GM21576 (cell line): ENCODE measurements around the gene MERTK.

Source experiments
- ATAC-seq: cut with Tn5 transposase; IDR thresholded peaks from one replicate; pipeline ENCODE4 v1.9.1; 2021; ENCODE audit warnings: mild to moderate bottlenecking, moderate library complexity; ENCODE audit not compliant: unreplicated experiment

MERTK gene

DNA sequence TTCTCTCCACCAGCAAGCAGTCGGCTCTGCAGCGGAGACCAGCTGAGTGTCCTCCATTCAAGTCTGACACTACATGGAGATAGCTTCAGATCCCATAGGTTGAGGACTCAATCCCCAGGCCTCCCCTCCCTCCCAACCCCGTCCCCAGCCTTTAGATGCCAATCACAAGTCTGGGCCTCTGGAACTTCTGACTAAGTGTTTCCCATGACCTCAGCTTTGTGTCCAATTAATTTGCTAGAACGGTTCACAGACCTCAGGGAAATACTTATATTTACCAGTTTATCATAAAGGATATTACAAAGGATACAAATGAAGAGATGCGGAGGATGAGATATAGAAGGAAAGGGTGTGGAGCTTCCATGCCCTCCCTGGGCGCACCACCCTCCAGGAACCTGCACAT, 77.4 kb downstream of the MERTK start:
- no peak for ATAC-seq

DNA sequence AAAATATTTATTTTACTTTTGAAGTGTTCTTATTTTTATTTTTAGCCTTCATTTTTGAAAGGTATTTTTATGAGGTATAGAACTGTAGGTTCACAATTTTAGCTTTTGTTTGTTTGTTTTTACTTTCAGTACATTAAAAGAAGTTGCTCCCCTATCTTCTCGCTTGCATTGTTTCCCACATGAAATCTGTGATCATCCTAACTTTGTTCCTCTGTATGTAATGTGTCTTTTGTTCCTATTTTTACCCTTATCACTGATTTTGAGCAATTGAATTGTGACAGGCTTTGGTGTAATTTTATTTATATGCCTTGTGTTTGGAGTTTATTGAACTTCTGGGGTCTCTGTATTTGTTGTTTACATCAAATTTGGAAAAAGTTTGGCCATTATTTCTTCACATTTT, 78.8 kb downstream of the MERTK start:
- no peak for ATAC-seq

DNA sequence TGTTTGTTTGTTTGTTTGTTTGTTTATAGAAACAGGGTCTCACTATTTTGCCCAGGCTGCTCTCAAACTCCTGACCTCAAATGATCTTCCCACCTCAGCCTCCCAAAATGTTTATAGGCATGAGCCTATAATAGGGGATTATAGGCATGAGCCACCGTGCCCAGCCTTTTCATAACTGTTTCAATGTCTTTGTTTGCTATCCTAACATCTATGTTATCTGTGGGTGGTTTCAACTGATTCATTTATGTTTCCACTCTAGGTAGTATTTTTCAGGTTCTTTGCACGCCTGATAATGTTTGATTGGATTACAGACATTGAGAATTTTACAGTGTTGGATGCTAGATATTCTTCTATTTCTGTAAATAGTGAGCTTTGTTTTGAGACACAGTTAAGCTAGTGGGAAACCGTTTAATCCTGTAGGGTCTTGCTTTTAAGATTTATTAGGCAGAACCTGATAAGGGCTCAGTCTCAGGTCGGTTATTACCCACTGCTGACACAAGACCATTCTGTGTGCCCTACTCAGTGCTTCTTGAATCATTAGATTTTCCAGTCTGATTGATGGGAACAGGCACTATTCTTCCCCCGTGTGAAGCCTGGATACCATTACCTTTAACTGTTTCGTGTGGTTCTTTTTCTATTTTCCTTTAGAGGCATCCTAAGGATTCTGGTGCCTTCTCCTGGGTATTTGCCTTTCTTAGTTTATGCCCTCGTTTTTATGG, 80.2 kb downstream of the MERTK start:
- ATAC-seq, result no peak

DNA sequence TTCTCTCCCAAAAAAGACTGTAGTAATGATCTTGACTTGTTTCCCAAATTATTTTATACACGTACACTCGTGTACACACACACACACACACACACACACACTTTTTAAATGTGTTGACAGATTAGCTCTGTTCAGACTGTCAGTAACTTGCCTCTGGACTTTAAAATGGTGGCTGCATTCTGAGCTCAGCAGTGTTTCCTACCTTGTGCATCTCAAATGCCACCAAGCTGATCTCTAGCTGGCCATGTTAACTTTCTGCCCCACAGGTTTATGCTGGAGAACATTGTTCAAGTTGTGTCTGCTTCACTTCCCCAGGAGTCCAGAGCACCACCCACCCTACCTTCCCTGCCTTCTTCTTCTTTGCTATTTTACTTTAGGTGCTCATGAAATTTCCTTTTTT, 83.3 kb downstream of the MERTK start:
- no peak for ATAC-seq

DNA sequence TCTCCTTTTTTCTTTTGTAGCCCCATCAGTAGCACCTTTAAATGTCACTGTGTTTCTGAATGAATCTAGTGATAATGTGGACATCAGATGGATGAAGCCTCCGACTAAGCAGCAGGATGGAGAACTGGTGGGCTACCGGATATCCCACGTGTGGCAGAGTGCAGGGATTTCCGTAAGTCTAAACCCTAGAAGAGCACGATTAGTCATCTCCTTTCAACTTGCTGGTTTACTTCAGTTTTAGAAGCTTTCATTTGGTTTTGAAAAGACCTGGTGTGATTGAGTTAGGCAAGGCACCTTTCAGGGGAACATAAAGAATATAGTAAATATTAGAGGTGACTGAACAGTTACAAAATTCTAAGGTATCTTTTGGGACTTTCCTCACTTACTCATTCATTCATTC, 84.4 kb downstream of the MERTK start:
- no peak for ATAC-seq

DNA sequence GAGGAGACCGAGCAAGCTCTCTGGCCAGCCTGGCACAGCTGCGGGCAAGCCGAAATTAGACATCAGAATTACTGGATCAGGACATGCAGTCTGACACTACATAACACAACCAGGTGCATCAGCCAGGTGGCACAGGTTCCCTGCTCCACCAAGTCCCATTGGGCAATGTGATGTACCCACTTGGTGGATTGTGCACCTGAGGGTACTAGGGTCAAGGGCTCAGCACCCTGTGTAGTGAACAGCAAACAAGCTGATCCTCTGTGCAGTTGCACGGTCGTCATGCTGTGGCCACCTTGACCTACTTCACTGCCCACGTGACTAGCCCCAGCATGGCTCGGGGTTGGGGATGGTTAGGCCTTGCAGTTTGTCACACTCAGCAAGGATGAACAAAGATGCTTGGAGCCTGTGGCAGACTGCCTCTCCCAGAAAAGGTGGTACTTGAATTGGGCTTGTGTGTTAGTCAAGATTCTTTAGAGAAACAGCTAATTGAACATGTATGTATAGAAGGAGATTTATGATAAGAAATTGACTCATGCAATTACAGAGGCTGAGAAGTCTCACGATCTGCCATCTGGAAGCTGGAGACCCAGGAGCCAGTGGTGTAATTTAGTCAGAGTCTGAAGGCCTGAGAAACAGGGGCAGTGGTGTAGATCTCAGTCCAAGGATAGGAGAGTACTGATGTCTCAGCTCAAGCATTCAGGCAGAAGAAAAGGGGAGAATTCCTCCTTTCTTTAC, 85.2 kb downstream of the MERTK start:
- no peak for ATAC-seq

DNA sequence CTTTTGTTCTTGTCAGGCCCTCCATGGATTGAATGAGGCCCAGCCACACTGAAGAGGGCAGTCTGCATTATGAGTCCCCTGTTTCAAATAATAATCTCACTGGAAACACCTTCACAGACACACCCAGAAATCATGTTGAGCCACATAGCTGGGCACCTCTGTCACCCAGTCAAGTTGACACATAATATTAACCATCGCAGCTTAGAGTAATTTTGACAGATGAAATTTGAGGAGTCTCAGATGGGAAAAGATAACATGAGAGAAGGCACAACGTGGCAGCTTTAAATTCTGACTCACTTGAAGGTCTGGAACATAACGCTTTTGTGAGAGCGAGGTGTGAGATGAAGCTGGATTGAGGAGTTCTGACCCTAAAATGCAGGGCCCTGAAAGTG, 85.8 kb downstream of the MERTK start:
- no peak for ATAC-seq

DNA sequence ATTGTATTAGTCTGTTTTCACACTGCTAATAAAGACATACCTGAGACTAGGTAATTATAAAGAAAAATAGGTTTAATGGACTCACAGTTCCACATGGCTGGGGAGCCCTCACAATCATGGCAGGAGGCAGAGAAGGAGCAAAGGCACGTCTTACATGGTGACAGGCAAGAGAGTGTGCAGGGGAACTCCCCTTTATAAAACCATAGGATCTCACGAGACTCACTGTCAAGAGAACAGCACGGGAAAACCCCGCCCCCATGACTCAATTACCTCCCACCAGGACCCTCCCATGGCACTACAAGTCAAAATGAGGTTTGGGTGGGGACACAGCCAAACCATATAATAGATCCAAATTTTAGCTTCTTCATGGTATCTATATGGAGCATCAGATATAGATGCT, 87.1 kb downstream of the MERTK start:
- ATAC-seq, result no peak

DNA sequence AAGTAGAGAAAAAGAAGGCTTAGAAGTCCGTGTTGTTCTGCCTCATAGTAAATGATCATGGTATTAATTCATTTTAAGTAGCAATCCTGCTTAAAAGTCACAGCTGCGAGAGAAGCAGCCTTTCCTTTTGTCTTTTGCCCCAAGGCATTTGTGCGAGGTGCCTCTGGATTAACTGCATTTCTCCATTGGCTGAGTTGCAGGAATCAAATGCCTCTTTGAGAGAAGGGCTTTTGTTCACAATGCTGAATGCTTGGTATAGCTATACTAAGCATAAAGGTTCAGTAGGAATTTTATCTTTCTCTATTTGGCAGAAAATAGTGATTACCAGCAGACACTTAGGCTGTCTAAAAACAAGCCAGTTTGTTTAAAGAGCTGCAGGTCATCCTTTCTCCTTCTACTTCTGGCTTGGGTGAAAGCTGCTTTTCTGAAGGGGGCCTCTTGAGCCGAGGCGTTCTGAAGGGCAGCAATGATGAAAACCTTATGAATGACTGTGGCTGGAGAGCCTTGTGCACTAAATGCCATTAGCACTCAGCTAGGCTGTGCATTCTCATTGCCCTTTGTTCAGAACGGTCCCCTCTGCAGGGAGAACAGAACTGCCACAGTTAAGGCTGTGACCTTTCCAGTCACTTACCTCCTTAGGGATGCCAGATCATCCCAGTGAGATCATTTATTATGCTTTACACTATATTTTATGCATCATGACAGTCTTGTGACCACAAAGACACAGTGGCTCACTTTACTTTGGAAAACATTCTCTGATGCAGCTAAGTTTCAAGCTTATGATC, 87.9 kb downstream of the MERTK start:
- no peak for ATAC-seq

DNA sequence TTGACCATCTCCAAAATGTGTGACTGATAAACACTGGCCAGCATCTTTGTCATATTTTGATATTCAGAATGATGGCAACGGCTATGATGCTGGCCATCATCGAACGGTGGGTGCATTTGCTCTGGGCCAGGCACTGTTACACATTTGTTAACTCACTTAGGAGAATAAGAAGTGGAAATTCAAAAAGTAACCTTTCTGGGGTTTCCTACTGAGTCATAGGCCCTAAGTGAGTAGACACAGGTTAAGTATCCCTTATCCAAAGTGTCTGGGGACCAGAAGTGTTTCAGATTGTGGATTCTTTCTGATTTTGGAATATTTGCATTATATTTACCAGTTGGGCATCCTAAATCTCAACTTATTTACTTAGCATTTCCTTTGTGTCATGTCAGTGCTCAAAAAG, 92.0 kb downstream of the MERTK start:
- no peak for ATAC-seq

DNA sequence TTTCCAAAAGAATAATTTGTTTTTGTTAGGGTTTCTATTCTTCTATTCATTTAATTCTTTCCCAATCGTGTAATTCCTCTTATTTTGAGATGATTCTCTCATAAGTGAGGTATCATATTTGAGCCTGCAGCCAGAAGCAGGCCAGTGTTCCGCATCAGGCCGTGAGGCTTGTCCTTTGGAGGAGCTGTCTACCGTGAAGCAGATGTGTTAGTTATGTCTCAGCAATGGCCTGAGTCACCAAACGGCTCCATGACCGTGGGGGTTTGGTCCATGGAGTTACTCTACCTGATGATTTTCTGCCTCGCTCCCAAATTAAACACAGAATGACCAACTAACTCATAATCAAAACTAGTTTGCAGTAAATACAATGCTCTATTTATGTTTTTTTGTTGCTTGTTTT, 92.4 kb downstream of the MERTK start:
- ATAC-seq, result no peak

DNA sequence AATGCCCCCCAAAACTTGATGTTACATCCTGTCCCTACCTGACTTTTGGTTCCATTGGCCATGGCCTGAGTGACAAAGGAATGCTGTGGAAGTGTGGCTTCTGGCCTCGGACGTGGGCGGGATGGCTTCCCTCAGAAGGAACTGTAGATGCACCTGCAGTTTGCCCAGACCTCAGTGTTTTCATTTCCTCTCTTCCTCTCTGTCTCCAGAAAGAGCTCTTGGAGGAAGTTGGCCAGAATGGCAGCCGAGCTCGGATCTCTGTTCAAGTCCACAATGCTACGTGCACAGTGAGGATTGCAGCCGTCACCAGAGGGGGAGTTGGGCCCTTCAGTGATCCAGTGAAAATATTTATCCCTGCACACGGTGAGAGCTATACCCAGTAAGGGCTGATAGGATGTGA, 95.6 kb downstream of the MERTK start:
- no peak for ATAC-seq

DNA sequence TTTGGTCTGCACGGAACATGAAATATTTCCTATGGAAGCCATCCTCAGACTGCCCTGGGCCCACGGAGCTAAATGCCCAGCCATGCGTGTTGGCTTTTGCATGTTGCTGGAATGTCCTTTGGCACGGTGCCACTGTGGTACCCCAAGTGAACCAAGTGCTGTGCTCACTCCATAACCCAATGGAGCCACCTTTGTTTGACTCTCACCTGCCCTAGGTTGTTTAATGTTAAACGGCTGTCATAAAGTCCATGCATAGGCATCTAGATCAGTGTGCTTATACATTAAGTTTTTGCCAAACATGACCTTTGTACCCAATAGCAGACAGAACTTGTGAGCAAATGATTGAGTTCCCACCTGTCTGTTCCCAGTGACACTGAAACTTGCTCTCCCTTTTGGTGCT, 96.7 kb downstream of the MERTK start:
- ATAC-seq, result no peak

DNA sequence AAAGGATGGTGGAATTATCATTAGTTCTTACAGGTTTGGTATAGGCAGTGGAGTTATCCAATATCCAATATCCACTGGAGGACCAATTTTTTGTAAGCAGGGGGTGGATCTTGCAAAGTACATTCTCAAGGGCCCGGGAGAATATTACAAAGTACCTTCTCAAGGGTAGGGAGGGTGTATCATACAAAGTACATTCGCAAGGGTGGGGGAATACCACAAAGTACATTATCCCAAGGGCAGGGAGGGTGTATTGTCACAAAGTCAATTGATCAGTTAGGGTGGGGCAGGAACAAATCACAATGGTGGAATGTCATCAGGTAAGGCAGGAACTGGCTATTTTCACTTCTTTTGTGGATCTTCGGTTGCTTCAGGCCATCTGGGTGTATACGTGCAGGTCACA, 101.4 kb downstream of the MERTK start:
- ATAC-seq, result no peak

DNA sequence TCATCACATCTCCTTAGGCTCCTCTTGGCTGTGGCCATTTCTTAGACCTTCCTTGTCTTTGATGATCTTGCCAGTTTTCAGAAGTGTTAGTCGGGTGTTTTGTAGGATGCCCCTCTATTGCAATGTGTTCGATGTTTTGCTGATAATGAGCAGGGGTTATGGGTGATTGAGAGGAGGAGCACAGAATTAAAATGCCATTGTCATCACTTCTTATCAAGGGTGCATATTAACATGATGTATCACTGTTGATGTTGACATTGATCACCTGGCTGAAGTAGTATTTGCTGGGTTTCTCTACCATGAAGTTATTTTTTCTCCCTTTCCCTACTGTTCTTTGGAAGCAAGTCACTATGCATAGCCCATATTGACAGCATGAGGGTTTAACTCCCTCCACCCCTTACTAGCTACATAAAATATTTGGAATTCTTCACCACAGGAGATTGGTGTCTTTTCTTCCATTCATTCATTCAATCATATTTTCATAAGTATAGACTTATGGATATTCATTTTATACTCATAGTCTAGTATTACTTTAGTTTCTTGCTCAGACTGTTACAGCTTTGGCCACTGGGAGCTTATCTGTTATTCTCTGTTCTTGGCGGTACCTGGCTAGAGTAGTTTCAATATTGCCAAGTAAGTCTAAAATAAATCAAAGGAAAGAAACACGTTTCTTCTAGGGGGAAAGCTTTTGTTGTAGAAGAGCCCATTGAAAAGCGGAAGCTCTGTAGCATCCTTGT, 102.2 kb downstream of the MERTK start:
- ATAC-seq, result no peak

DNA sequence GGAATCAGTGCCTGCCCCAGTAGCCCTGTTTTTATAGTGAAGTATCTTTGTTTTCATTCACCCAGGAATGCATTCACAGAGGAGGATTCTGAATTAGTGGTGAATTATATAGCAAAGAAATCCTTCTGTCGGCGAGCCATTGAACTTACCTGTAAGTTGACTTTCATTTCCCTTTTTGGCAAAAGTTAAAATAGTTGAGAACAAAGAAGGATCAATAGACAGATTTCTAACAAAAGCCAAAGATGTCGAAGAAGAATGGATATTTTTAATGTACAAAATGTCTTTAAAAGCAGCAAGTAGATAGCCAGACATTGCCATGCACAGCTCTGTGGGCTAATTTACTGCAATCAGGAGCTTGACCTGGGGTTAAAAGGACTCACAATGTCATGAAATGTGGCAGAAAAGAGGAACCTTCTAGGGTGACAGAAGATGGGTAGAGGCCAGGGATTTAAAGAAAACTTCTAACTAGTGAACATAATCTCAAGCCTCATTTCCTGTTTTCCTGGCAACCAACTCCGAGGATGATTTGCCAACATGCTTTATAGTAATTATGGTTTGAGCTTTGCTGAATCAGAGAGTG, 102.8 kb downstream of the MERTK start:
- ATAC-seq, result peak; percentile 41

DNA sequence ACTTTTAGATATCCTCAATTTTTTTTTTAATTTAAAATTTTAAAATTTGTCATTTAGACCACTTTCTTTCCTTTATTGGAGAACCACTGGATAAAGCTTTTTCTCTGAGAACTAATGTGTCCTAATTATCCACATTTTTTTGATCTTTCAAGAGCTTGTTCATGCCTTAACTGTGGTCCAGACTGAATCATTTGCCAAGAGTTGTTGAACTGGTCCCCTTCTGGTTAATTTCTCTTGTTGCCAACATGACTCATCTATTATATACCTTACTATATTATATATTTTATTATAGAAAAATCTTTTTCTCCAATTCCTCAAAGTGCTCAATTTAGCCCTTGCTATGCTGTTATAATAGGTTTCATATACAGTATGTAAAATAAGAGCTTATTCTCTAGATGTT, 103.5 kb downstream of the MERTK start:
- ATAC-seq, result no peak

DNA sequence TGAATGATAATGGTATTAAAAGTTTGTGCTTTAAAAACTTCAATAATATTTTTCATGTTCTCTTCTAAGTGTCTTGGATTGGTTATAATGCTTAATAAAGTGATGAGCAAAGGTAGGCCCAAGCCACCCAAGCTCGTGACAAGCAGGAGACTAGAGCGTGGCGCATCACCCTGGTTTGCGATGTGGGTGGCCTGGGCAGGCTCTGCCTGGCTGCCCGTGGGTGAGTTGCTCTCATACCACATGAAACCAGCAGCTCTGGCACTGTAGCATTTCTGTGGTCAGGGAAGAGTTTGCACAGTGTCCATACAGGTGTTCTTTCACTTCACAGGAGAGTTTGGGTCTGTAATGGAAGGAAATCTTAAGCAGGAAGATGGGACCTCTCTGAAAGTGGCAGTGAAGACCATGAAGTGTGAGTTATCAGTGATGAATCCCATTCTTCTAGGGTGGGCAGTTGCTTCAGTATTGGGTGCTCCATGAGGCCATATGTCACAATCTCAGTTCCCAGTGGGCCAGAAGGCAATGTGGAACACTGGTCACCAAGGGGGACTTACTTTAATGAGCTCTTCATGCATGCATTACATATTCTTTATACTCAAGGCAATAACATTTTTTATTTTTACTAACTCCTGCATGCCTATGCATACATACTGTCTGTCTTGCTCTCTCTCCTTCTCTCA, 105.3 kb downstream of the MERTK start:
- no peak for ATAC-seq

DNA sequence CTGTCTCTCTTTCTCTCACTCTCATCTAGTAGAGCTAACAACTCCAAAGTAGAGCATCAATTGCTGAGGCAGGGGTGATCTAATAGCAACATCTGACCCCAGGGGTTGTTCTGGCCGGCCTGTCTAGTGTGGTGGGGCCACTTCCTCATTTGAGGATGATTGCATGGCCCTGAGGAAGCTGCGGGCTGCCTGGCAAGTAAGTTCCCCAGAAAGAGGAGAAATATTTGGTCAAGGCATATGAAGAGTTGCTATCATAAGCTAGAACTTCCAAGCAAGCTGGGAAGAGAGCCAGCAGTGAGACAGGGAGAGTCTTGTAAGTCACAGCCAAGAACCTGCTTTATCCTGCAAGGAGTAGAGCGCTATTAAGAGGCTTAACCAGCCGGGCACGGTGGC, 105.8 kb downstream of the MERTK start:
- peak; percentile 54 for ATAC-seq

DNA sequence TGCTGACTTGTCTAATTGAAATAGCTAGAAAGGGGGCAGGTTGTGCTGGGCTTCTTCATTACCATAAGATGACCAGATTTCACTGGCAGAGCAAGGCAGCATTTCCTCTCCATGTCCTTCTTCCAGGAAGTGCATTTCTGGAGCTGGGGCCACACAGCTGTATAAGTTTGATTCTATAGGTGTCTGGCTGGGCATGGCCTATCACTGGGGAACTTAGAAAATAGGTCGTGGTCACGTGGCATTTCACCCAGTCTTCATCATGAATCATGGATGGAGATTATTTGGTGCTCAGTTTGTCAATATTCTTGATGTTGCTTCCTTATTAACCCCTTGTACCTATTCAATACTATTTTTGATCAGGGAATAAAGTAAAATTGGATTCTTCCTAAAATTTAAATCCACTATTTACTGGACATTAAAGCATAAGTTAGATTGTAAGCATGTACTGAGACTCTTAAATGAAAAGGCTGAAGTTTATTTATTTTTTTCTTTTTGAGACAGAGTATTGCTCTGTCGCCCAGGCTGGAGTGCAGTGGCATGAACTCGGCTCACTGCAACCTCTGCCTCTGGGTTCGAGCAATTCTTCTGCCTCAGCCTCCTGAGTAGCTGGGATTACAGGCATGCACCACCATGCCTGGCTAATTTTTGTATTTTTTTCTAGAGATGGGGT, 107.1 kb downstream of the MERTK start:
- ATAC-seq, result no peak
